Left renal pelvis (tissue), 4 donors: ENCODE data around the gene TFG. TPM values are rescaled to one million over a fixed set of nuclear protein-coding genes. Genes with fewer than 3 reads are reported as not detected.
"Not testable (repeated sequence)": the region's sequence is repeated elsewhere in the genome, so short reads cannot be mapped to it uniquely, and the experiment has no call there.

ENCODE experiments used
- DNase-seq, 4 donors: peaks; one replicate each; pipeline ENCODE4 v3.0.0-alpha.2; 2013; ENCODE audit warnings: low read depth in 4 of 4, low spot score in 3 of 4
- polyA plus RNA-seq, 4 donors: library from polyadenylated mRNA; unstranded; fragments of 120-200 nt; gene quantifications; one replicate each; pipeline ENCODE4 v1.2.1, GENCODE V29; 2013; ENCODE audit not compliant: insufficient read length in 4 of 4

The TFG gene
- 100 to 1,000 TPM; 118 to 161 (median 145) TPM for polyA plus RNA-seq

- DNase-seq, result peak; percentile 96 to 100 (median 97)
These were observed at the start of gene TFG for GRCh38 chr3:100708989-100709841. Gene TFG, plus strand, starts transcription at chr3:100709494. Its CDS starts 4,192 bp downstream, at chr3:100713686.

- DNase-seq, result not testable (repeated sequence)
These were observed 48.0 kb upstream of the TFG start for GRCh38 chr3:100661294-100661693.

- no peak for DNase-seq
These were observed 47.0 kb upstream of the TFG start for GRCh38 chr3:100662113-100662823.

- no peak for DNase-seq
These were observed 44.1 kb upstream of the TFG start for GRCh38 chr3:100665230-100665629.

GRCh38 chr3:100666699-100667098 lies 42.6 kb upstream of the TFG start:
- not testable (repeated sequence) for DNase-seq

GRCh38 chr3:100667316-100667715 lies 42.0 kb upstream of the TFG start:
- DNase-seq, result not testable (repeated sequence)

- DNase-seq, result not testable (repeated sequence)
These were observed 38.3 kb upstream of the TFG start for GRCh38 chr3:100670995-100671394.

- DNase-seq, result no peak
These were observed 27.8 kb upstream of the TFG start for GRCh38 chr3:100681496-100681895.

- DNase-seq, result no peak
These were observed 27.0 kb upstream of the TFG start for GRCh38 chr3:100682056-100682853.

- no peak for DNase-seq
These were observed 26.2 kb upstream of the TFG start for GRCh38 chr3:100682854-100683760.

GRCh38 chr3:100693225-100693624 lies 16.1 kb upstream of the TFG start:
- no peak for DNase-seq

GRCh38 chr3:100695696-100696095 lies 13.6 kb upstream of the TFG start:
- DNase-seq, result no peak

- no peak for DNase-seq
These were observed 13.1 kb upstream of the TFG start for GRCh38 chr3:100696161-100696560.

- DNase-seq, result no peak
These were observed 12.1 kb upstream of the TFG start for GRCh38 chr3:100697172-100697571.

GRCh38 chr3:100697723-100698285 lies 11.5 kb upstream of the TFG start:
- DNase-seq, result no peak

- no peak for DNase-seq
These were observed 10.6 kb upstream of the TFG start for GRCh38 chr3:100698736-100699135.

- no peak for DNase-seq
These were observed 8.6 kb upstream of the TFG start for GRCh38 chr3:100700708-100701107.

GRCh38 chr3:100702082-100702979 lies 7.0 kb upstream of the TFG start:
- DNase-seq, result no peak

- no peak for DNase-seq
These were observed 6.3 kb upstream of the TFG start for GRCh38 chr3:100702980-100703345.
